Mucosa of descending colon (tissue), 3 donors: ENCODE data around the gene PLCH2. TPM values are rescaled to one million over a fixed set of nuclear protein-coding genes. Genes with fewer than 3 reads are reported as not detected.
A peak's percentile ranks its signal among the peaks of the same experiment; 100 is the strongest.

Experiments
- ATAC-seq: fragments of 200-7000 bp; cut with Tn5 transposase; one replicate; pipeline ENCODE4 v1.9.1; 2020; ENCODE audit warnings: mild to moderate bottlenecking, moderate library complexity
- DNase-seq, 3 donors: peaks; one replicate each; pipeline ENCODE4 v3.0.0-alpha.2; 2020
- H3K36me3 ChIP-seq: fragments of 200-600 bp; one replicate; pipeline ENCODE4 v1.8.0; 2021; ENCODE audit warnings: low read depth, mild to moderate bottlenecking
- H3K4me1 ChIP-seq: fragments of 200-600 bp; one replicate; pipeline ENCODE4 v1.8.0; 2021; ENCODE audit warnings: low read depth, mild to moderate bottlenecking
- H3K4me3 ChIP-seq: fragments of 200-600 bp; one replicate; pipeline ENCODE4 v1.8.0; 2021; ENCODE audit warnings: mild to moderate bottlenecking
- H3K9me3 ChIP-seq: fragments of 200-600 bp; one replicate; pipeline ENCODE4 v1.8.0; 2021; ENCODE audit warnings: mild to moderate bottlenecking
- CTCF ChIP-seq: fragments of 200-600 bp; IDR thresholded peaks from one replicate; pipeline ENCODE4 v1.8.0; 2022; ENCODE audit warnings: antibody characterized with exemption, mild to moderate bottlenecking
- intact Hi-C, 2 donors: fragments of 100-400 bp; cut with DNase I in 1 of 2; cut with micrococcal nuclease in 1 of 2; formaldehyde crosslinking; loops; one replicate each; pipeline versions ENCODE4 v1.11.0 to v1.11.1; 2022; cut with DNase I, micrococcal nuclease
- total RNA-seq, 3 donors: library from RNA; stranded (reverse); fragmentation: NEBNext Ultra II Directional in 2 of 3; extraction: Animal tissue kit (Norgen Biotek cat#: 25700) in 2 of 3; gene quantifications; one replicate each; pipeline versions ENCODE4 v1.2.1 to v1.2.4, GENCODE V29; 2021 to 2023
- donor health status: DM: no; HTN: no; CAD: no; lungs with moderate emphysema.
- donor health status: DM: no; HTN: no; CAD: no.
- donor health status: DM: no; HTN: yes; CAD: no.

The PLCH2 gene
- total RNA-seq, 3 donors from 2014 or later: 1.2 to 6.8 (median 1.9) TPM

GRCh38 chr1:2538872-2539271, 62.8 kb downstream of the PLCH2 start:
- H3K36me3 ChIP-seq: no peaks in the 10 kb centered on the region
- no peak for TF ChIP-seq CTCF
- intact Hi-C loops: no loop called here
- no peaks in the 10 kb centered on the region for H3K9me3 ChIP-seq
- DNase-seq (no peak), ATAC-seq (no peak)
- no peak overlapping the region for H3K4me3 ChIP-seq
- peaks cover 48% of the 10 kb centered on the region for H3K4me1 ChIP-seq

GRCh38 chr1:2539312-2539907, 63.3 kb downstream of the PLCH2 start:
- Histone ChIP-seq H3K4me3 (no peak overlapping the region), H3K4me1 (peaks cover 51% of the 10 kb centered on the region), H3K36me3 (no peaks in the 10 kb centered on the region), H3K9me3 (no peaks in the 10 kb centered on the region)
- ATAC-seq: no peak
- no peak for TF ChIP-seq CTCF
- intact Hi-C loops: no loop called here
- peak in 2 of 3 donors; percentile 41 to 66 for DNase-seq

- DNase-seq: no peak
- intact Hi-C loops: no loop called here
- H3K9me3 ChIP-seq: no peaks in the 10 kb centered on the region
- ATAC-seq: no peak
- no peaks in the 10 kb centered on the region for H3K36me3 ChIP-seq
- no peak for TF ChIP-seq CTCF
- no peak overlapping the region for H3K4me3 ChIP-seq
- peaks cover 51% of the 10 kb centered on the region for H3K4me1 ChIP-seq
These were observed 64.9 kb downstream of the PLCH2 start for GRCh38 chr1:2540816-2541492.

- intact Hi-C loops: no loop called here
- ATAC-seq: peak; percentile 48
- Histone ChIP-seq H3K36me3 (no peaks in the 10 kb centered on the region), H3K4me1 (peaks cover 58% of the 10 kb centered on the region), H3K4me3 (no peak overlapping the region), H3K9me3 (no peaks in the 10 kb centered on the region)
- peak; percentile 92 to 98 (median 95) for DNase-seq
- no peak for TF ChIP-seq CTCF
These were observed 65.6 kb downstream of the PLCH2 start for GRCh38 chr1:2541619-2542245.

- H3K9me3 ChIP-seq: no peaks in the 10 kb centered on the region
- peaks cover 55% of the 10 kb centered on the region for H3K4me1 ChIP-seq
- intact Hi-C loops: no loop called here
- no peak for TF ChIP-seq CTCF
- H3K4me3 ChIP-seq: no peak overlapping the region
- ATAC-seq (no peak), DNase-seq (peak in 2 of 3 donors; percentile 44 to 60)
- H3K36me3 ChIP-seq: no peaks in the 10 kb centered on the region
These were observed 66.3 kb downstream of the PLCH2 start for GRCh38 chr1:2542246-2542915.
